ENCODE data around the gene CD248.
"Not testable (repeated sequence)": the region's sequence is repeated elsewhere in the genome, so short reads cannot be mapped to it uniquely, and the experiment has no call there.

CD248 gene

GRCh38 chr11:66311470-66311964, 5.3 kb downstream of the CD248 start:
- Histone ChIP-seq H3K4me1 (ENCODE audit: control insufficient read depth, insufficient read depth, low read length) (no peaks in the 10 kb centered on the region), H3K27ac (ENCODE audit: extremely low read depth, low read depth, low read length) (peak overlapping the region; percentile 52; the same call in 1 of the 2 replicates), H3K4me3 (ENCODE audit: low read depth, low read length) (peak overlapping the region; percentile 50), H3K36me3 (ENCODE audit: control insufficient read depth in 2 of 2, insufficient read depth in 1 of 2, low read length in 2 of 2) (no peaks in the 10 kb centered on the region), H3K9me3 (ENCODE audit: control insufficient read depth, insufficient read depth, low read depth, low read length) (no peaks in the 10 kb centered on the region)
- TF ChIP-seq ZNF510 (tag by site-specific recombination; IDR thresholded peaks at IDR 0.05; ENCODE audit: insufficient replicate concordance) (no peak), ZNF624 (tag by site-specific recombination; IDR thresholded peaks at IDR 0.05) (no peak), ZNF747 (tag by site-specific recombination; IDR thresholded peaks at IDR 0.05) (no peak), PRDM4 (tag by site-specific recombination; IDR thresholded peaks at IDR 0.05) (no peak), ZBTB20 (tag by site-specific recombination; IDR thresholded peaks at IDR 0.05) (no peak)
- CTCF ChIA-PET, result interaction anchor here (0.6 to 3.4 kb wide), 48 partner anchors 10 to 714 kb away, joined by 3 to 29 read pairs (median 4); partner anchors contain the start of genes B4GAT1, BRMS1, RIN1 and TMEM151A
- POLR2A ChIA-PET, result interaction anchor here (0.6 to 2.2 kb wide), 14 partner anchors 17 to 585 kb away, joined by 3 to 32 read pairs (median 4); partner anchors contain the start of genes BRMS1, MRPL11, RIN1 and YIF1A

- H3K4me1 ChIP-seq (ENCODE audit: control insufficient read depth, insufficient read depth, low read length); H3K9me3 ChIP-seq (ENCODE audit: control insufficient read depth, insufficient read depth, low read depth, low read length); H3K4me3 ChIP-seq (ENCODE audit: low read depth, low read length); H3K36me3 ChIP-seq (ENCODE audit: control insufficient read depth in 2 of 2, insufficient read depth in 1 of 2, low read length in 2 of 2); H3K27ac ChIP-seq (ENCODE audit: extremely low read depth, low read depth, low read length): not testable (repeated sequence)
- ChIA-PET CTCF (interaction anchor here (0.6 to 3.4 kb wide), 45 partner anchors 9 to 715 kb away, joined by 3 to 29 read pairs (median 4); partner anchors contain the start of genes B4GAT1, BRMS1, RIN1 and TMEM151A), POLR2A (interaction anchor here (0.6 to 1.1 kb wide), 3 partner anchors 21 to 584 kb away, joined by 3 to 4 read pairs (median 3); partner anchors contain the start of gene YIF1A)
These were observed 5.9 kb downstream of the CD248 start for GRCh38 chr11:66310803-66311440.

GRCh38 chr11:66310324-66310723, 6.5 kb downstream of the CD248 start:
- POLR2A ChIA-PET, result interaction anchor here (0.6 kb wide), 1 partner anchor 79 kb away, joined by 5 read pairs; no protein-coding TSS in a partner anchor
- TF ChIP-seq ZNF184 (tag by site-specific recombination; IDR thresholded peaks at IDR 0.05), result no peak
- no peak for TF ChIP-seq BCL11B (tag by site-specific recombination; IDR thresholded peaks at IDR 0.05; ENCODE audit: low read depth)
- no peak for TF ChIP-seq ZXDB (tag by site-specific recombination; IDR thresholded peaks at IDR 0.05)
- TF ChIP-seq ZNF175 (tag by site-specific recombination; IDR thresholded peaks at IDR 0.05), result no peak
- TF ChIP-seq ZNF521 (tag by site-specific recombination; IDR thresholded peaks at IDR 0.05), result no peak
- no peak for TF ChIP-seq PRDM10 (tag by site-specific recombination; IDR thresholded peaks at IDR 0.05)
- TF ChIP-seq ZNF404 (tag by site-specific recombination; IDR thresholded peaks at IDR 0.05), result no peak
- TF ChIP-seq ZNF558 (tag by site-specific recombination; IDR thresholded peaks at IDR 0.05), result no peak
- no peak for TF ChIP-seq ZBTB11 (tag by site-specific recombination; conservative IDR thresholded peaks at IDR 0.05; ENCODE audit: low read depth)
- TF ChIP-seq ZNF658 (tag by site-specific recombination; IDR thresholded peaks at IDR 0.05), result no peak
- TF ChIP-seq SCRT2 (tag by site-specific recombination; IDR thresholded peaks at IDR 0.05), result no peak
- TF ChIP-seq ZNF391 (tag by site-specific recombination; IDR thresholded peaks at IDR 0.05; ENCODE audit: borderline replicate concordance, low read depth), result no peak
- TF ChIP-seq ZNF37A (tag by site-specific recombination; IDR thresholded peaks at IDR 0.05), result no peak
- no peak for TF ChIP-seq ZNF2 (tag by site-specific recombination; IDR thresholded peaks at IDR 0.05)

More at GRCh38 chr11:66310324-66310723, 6.5 kb downstream of the CD248 start:
- Histone ChIP-seq H3K36me3 (ENCODE audit: control insufficient read depth in 2 of 2, insufficient read depth in 1 of 2, low read length in 2 of 2) (no peaks in the 10 kb centered on the region), H3K4me3 (ENCODE audit: low read depth, low read length) (no peak overlapping the region), H3K27ac (ENCODE audit: extremely low read depth, low read depth, low read length) (no peak overlapping the region), H3K9me3 (ENCODE audit: control insufficient read depth, insufficient read depth, low read depth, low read length) (no peaks in the 10 kb centered on the region), H3K4me1 (ENCODE audit: control insufficient read depth, insufficient read depth, low read length) (no peaks in the 10 kb centered on the region)
- CTCF ChIA-PET, result interaction anchor here (0.6 to 3.4 kb wide), 9 partner anchors 14 to 716 kb away, joined by 3 to 28 read pairs (median 5); partner anchors contain the start of genes BRMS1 and TMEM151A
